ENCODE data around the gene ISG20L2. TPM values are rescaled to one million over a fixed set of nuclear protein-coding genes. Genes with fewer than 3 reads are reported as not detected.
"Not testable (repeated sequence)": the region's sequence is repeated elsewhere in the genome, so short reads cannot be mapped to it uniquely, and the experiment has no call there.

ISG20L2 gene
- total RNA-seq, 1 experiment from 2014 or later: 41.7 TPM

DNA sequence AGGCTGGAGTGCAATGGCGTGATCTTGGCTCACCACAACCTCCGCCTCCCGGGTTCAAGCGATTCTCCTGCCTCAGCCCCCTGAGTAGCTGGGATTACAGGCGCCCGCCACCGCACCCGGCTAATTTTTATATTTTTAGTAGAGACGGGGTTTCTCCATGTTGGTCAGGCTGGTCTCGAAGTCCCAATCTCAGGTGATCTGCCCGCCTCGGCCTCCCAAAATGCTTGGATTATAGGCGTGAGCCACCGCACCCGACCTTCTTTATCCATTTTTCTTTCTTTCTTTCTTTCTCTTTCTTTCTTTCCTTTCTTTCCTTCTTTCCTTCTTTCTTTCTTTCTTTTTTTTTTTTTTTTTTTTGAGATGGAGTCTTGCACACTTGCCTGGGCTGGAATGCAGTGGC lies 36.6 kb upstream of the ISG20L2 start:
- RAD21 ChIA-PET (ENCODE audit: low non-redundant PET in 1 of 2, low total read pairs in 2 of 2, uncharacterized antibody in 2 of 2, unreplicated experiment in 2 of 2): interaction anchor here in 1 of 2 experiments (0.7 kb wide), 1 partner anchor 9 kb away, joined by 8 read pairs; no protein-coding TSS in a partner anchor
- CTCF ChIA-PET; ATAC-seq; BruUV-seq (replicated peaks); H3K9me2 ChIP-seq (ENCODE audit: insufficient read depth); POLR2A ChIA-PET; H3K9ac ChIP-seq (ENCODE audit: low read length); H3K27me3 ChIP-seq (ENCODE audit: insufficient read depth, low read length); H4K20me1 ChIP-seq (ENCODE audit: insufficient read depth); H3K9me3 ChIP-seq (ENCODE audit: control insufficient read depth in 1 of 2, insufficient read depth in 1 of 2, low read depth in 1 of 2, low read length in 2 of 2); H2AFZ ChIP-seq (ENCODE audit: low read depth, low read length, poor library complexity, severe bottlenecking); H3K4me2 ChIP-seq (ENCODE audit: low read length); H3K36me3 ChIP-seq (ENCODE audit: control insufficient read depth in 1 of 2, insufficient read depth in 2 of 2, low read length in 2 of 2); H3K4me3 ChIP-seq (replicated peaks in 1 of 2; ENCODE audit: low read depth in 1 of 2, low read length in 2 of 2); DNase-seq (ENCODE audit: low read depth, low spot score); H3K27ac ChIP-seq (ENCODE audit: low read depth, low read length): not testable (repeated sequence)
- H3K4me1 ChIP-seq (ENCODE audit: control insufficient read depth in 1 of 2, insufficient read depth in 2 of 2, low read length in 2 of 2): peaks cover 13 to 19% of the 10 kb centered on the region in 2 experiments
- peaks cover 37% of the 10 kb centered on the region for H3K79me2 ChIP-seq (ENCODE audit: insufficient read depth, low read length)
- intact Hi-C loops (cut with micrococcal nuclease): loop anchor here (5.0 kb wide), 1 partner anchor 78 kb away; no protein-coding TSS in a partner anchor

DNA sequence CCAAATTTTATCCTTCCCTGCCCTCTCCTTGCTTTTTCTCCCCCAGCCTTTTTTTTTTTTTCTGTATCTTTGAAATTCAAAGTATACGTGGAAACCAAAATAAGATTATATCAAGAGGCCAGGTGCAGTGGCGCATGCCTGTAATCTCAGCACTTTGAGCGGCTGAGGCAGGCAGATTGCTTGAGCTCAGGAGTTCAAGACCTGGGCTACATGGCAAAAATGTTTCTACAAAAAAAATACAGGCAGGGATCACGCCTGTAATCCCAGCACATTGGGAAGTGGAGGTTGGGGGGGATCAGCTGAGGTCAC lies 32.2 kb upstream of the ISG20L2 start:
- ATAC-seq: no peak
- Histone ChIP-seq H4K20me1 (ENCODE audit: insufficient read depth) (no peaks in the 10 kb centered on the region), H3K9ac (ENCODE audit: low read length) (no peak overlapping the region), H3K36me3 (ENCODE audit: control insufficient read depth in 1 of 2, insufficient read depth in 2 of 2, low read length in 2 of 2) (no peaks in the 10 kb centered on the region), H3K27ac (ENCODE audit: low read depth, low read length) (no peak overlapping the region), H3K79me2 (ENCODE audit: insufficient read depth, low read length) (no peaks in the 10 kb centered on the region), H3K4me2 (ENCODE audit: low read length) (no peak overlapping the region), H3K4me3 (replicated peaks in 1 of 2; ENCODE audit: low read depth in 1 of 2, low read length in 2 of 2) (no peak overlapping the region), H3K9me2 (ENCODE audit: insufficient read depth) (no peaks in the 10 kb centered on the region), H3K9me3 (ENCODE audit: control insufficient read depth in 1 of 2, insufficient read depth in 1 of 2, low read depth in 1 of 2, low read length in 2 of 2) (no peaks in the 10 kb centered on the region), H3K4me1 (ENCODE audit: control insufficient read depth in 1 of 2, insufficient read depth in 2 of 2, low read length in 2 of 2) (peaks cover 4 to 10% of the 10 kb centered on the region in 2 experiments), H2AFZ (ENCODE audit: low read depth, low read length, poor library complexity, severe bottlenecking) (no peak overlapping the region), H3K27me3 (ENCODE audit: insufficient read depth, low read length) (no peaks in the 10 kb centered on the region)
- intact Hi-C loops (cut with micrococcal nuclease): no loop called here
- ChIA-PET RAD21 (ENCODE audit: low non-redundant PET in 1 of 2, low total read pairs in 2 of 2, uncharacterized antibody in 2 of 2, unreplicated experiment in 2 of 2) (no interaction called here), POLR2A (no interaction called here), CTCF (interaction anchor here (1.2 kb wide), 1 partner anchor 72 kb away, joined by 3 read pairs; no protein-coding TSS in a partner anchor)
- DNase-seq (ENCODE audit: low read depth, low spot score): no peak
- no peak for TF ChIP-seq SIN3A (IDR thresholded peaks at IDR 0.05; ENCODE audit: low read depth)
- TF ChIP-seq, protein P1, sequence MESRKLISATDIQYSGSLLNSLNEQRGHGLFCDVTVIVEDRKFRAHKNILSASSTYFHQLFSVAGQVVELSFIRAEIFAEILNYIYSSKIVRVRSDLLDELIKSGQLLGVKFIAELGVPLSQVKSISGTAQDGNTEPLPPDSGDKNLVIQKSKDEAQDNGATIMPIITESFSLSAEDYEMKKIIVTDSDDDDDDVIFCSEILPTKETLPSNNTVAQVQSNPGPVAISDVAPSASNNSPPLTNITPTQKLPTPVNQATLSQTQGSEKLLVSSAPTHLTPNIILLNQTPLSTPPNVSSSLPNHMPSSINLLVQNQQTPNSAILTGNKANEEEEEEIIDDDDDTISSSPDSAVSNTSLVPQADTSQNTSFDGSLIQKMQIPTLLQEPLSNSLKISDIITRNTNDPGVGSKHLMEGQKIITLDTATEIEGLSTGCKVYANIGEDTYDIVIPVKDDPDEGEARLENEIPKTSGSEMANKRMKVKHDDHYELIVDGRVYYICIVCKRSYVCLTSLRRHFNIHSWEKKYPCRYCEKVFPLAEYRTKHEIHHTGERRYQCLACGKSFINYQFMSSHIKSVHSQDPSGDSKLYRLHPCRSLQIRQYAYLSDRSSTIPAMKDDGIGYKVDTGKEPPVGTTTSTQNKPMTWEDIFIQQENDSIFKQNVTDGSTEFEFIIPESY (IDR thresholded peaks at IDR 0.05; ENCODE audit: extremely low read depth, insufficient replicate concordance, low read length): no peak
- TF ChIP-seq CEBPB (IDR thresholded peaks at IDR 0.05; ENCODE audit: low read depth): no peak
- no peak for TF ChIP-seq FOSL1 (IDR thresholded peaks at IDR 0.05; ENCODE audit: low read depth)
- no peak for TF ChIP-seq EZH2phosphoT487 (IDR thresholded peaks at IDR 0.05; ENCODE audit: borderline replicate concordance)
- BruUV-seq (replicated peaks): no TSS peak

Data from HCT116 (cell line).